Chondrocyte (in vitro differentiated cells): Measurements from ENCODE around the gene LYPLAL1. TPM values are rescaled to one million over a fixed set of nuclear protein-coding genes. Genes with fewer than 3 reads are reported as not detected.
A peak's percentile ranks its signal among the peaks of the same experiment; 100 is the strongest.

Experiments
- DNase-seq: peaks from one replicate; pipeline ENCODE4 v3.0.0; 2021; ENCODE audit warnings: mixed read lengths, low spot score
- H3K27ac Mint-ChIP-seq: one replicate; pipeline ENCODE4 v1.8.0; 2021; ENCODE audit warnings: mild to moderate bottlenecking, moderate library complexity, mixed read lengths; ENCODE audit not compliant: unreplicated experiment
- H3K27me3 Mint-ChIP-seq: 2 replicates; pipeline ENCODE4 v1.8.0; 2021; ENCODE audit warnings: low read depth, mixed read lengths
- H3K36me3 Mint-ChIP-seq: 2 replicates; pipeline ENCODE4 v1.8.0; 2021; ENCODE audit warnings: low read depth, mixed read lengths
- H3K4me1 Mint-ChIP-seq: 2 replicates; pipeline ENCODE4 v1.8.0; 2021; ENCODE audit warnings: low read depth, mild to moderate bottlenecking, mixed read lengths
- H3K4me3 Mint-ChIP-seq: one replicate; pipeline ENCODE4 v1.8.0; 2021; ENCODE audit warnings: mild to moderate bottlenecking, moderate library complexity, mixed read lengths; ENCODE audit not compliant: unreplicated experiment
- H3K9me3 Mint-ChIP-seq: 2 replicates; pipeline ENCODE4 v1.8.0; 2021; ENCODE audit warnings: low read depth, mixed read lengths
- CTCF ChIP-seq: fragments of 200-600 bp; sonication (generic); IDR thresholded peaks from 2 replicates; pipeline ENCODE4 v1.5.0; 2021; ENCODE audit warnings: antibody characterized with exemption, mild to moderate bottlenecking, moderate library complexity
- total RNA-seq: library from RNA; stranded (reverse); gene quantifications from 3 replicates; pipeline ENCODE4 v1.2.1, GENCODE V29; 2021

The LYPLAL1 gene
- total RNA-seq, 1 donor from 2014 or later = 17.9 TPM

- H3K27me3 Mint-ChIP-seq = no peaks in the 10 kb centered on the region
- peak overlapping the region; percentile 93 for H3K4me3 Mint-ChIP-seq
- H3K27ac Mint-ChIP-seq = peak overlapping the region; percentile 97
- no peaks in the 10 kb centered on the region for H3K9me3 Mint-ChIP-seq
- no peak for TF ChIP-seq CTCF
- no peaks in the 10 kb centered on the region for H3K36me3 Mint-ChIP-seq
- H3K4me1 Mint-ChIP-seq = peaks cover 37% of the 10 kb centered on the region
- DNase-seq = no peak
Observed at GRCh38 chr1:219173434-219173757, 282 bp upstream of the LYPLAL1 start.

DNA sequence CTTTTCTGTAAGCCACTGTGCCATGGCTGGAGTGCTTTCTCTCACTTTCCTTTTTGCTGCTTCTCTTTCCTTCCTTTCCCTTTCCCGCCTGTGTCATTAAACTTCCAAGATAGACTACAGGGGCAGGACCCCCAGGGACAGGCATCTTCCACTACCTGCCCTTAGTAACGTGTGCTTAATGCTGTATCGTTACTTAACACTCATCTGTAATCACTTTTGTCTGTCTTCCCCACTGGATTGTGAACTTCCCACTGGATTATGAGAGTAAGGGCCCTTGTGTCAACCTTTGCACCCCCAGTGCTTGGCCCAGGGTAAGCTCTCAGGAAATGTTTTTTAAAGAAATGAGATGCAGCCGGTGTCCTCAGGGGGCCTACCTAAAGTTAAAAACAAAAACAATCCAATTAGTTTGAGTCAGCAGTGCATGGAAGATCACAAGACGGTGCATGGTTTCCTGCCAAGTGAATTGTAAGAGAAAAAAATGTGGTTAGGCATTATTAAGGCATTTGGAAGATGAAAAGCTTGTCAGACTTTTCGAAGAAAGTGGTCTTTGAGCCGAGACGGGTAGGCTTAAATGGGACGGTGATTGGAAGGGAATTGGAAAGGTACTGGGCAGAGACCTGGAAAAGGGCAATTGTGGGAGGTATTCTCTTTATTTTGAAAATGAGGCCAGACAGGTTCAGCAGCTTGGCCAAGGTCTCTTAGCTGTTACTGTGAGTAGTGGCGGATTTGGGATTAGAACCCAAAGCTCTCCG, 958 bp downstream of the LYPLAL1 start:
- Mint-ChIP-seq H3K36me3 (no peaks in the 10 kb centered on the region), H3K4me1 (peaks cover 37% of the 10 kb centered on the region), H3K4me3 (peak overlapping the region; percentile 93), H3K27me3 (no peaks in the 10 kb centered on the region), H3K27ac (peak overlapping the region; percentile 97), H3K9me3 (no peaks in the 10 kb centered on the region)
- no peak for TF ChIP-seq CTCF
- no peak for DNase-seq

DNA sequence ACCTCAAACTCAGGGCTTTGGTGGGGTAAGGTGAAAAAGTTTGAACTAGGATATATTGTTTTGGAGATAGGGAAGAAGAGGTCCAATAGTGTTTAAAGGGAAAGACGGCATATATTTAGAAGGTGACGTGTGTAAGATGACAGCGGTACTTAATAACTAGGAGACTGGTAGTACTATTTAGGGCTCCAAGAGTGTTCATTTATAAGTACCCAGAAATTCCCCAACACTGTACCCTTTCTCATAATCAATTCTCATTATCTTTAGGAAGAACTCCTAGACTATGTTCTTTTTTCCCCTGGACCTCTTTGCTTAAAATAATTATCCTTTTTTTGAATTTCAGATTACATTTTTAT, 1.5 kb downstream of the LYPLAL1 start:
- no peaks in the 10 kb centered on the region for H3K36me3 Mint-ChIP-seq
- H3K4me1 Mint-ChIP-seq = peaks cover 37% of the 10 kb centered on the region
- TF ChIP-seq CTCF = no peak
- H3K27me3 Mint-ChIP-seq = no peaks in the 10 kb centered on the region
- H3K27ac Mint-ChIP-seq = peak overlapping the region; percentile 97
- no peak for DNase-seq
- H3K4me3 Mint-ChIP-seq = peak overlapping the region; percentile 93
- H3K9me3 Mint-ChIP-seq = no peaks in the 10 kb centered on the region

DNA sequence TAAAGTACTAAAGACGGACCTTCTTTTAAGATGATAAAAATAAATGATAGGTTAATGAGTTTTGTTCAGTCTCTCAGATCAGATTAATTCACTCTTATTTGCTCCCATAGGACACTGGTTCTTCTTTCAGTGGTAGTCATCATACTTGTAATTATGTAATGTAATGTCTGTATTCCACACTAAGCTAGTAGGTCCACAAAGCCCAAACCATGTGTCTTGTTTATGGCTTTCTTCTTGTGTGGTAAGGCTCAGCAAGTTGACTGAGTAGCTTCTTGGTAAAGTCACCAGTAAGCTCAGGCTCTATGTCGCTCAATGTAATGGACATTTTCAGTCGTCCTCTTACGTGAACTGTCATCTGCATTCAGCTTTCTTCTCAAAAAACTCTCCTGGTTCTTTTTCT, 2.5 kb downstream of the LYPLAL1 start:
- H3K4me1 Mint-ChIP-seq = peaks cover 37% of the 10 kb centered on the region
- H3K36me3 Mint-ChIP-seq = peaks cover 1% of the 10 kb centered on the region
- H3K4me3 Mint-ChIP-seq = no peak overlapping the region
- TF ChIP-seq CTCF = no peak
- H3K9me3 Mint-ChIP-seq = no peaks in the 10 kb centered on the region
- H3K27me3 Mint-ChIP-seq = no peaks in the 10 kb centered on the region
- no peak overlapping the region for H3K27ac Mint-ChIP-seq
- DNase-seq = no peak

DNA sequence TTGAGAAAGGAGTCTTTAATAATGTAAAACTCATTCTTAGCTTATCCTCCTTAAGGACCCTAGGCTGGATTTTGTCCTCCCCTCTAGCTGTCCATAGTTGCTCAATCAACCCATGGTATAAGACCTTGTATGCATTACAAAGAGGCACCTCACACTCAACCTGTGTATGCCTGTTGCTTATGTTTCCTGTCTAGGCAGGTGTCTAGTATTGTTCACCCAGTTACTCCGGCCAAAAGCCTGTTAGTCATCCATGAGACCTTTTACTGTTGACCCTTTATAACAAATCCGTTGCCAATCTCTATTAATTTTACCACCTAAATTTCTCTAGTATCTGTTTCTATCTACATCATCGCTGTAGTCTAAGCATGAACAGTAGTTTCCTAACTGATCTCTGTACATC, 3.7 kb downstream of the LYPLAL1 start:
- Mint-ChIP-seq H3K27ac (no peak overlapping the region), H3K9me3 (no peaks in the 10 kb centered on the region), H3K27me3 (no peaks in the 10 kb centered on the region), H3K4me1 (peaks cover 37% of the 10 kb centered on the region), H3K4me3 (no peak overlapping the region), H3K36me3 (peaks cover 1% of the 10 kb centered on the region)
- no peak for DNase-seq
- TF ChIP-seq CTCF = no peak
